NCI-H1048 (cell line): ENCODE measurements around the gene EHD1.
A peak's percentile ranks its signal among the peaks of the same experiment; 100 is the strongest.
"Not testable (repeated sequence)": the region's sequence is repeated elsewhere in the genome, so short reads cannot be mapped to it uniquely, and the experiment has no call there.

Experiments
- DNase-seq: peaks from one replicate; lab custom pipeline; 2025; lab: John Stamatoyannopoulos, UW

The EHD1 gene

DNA sequence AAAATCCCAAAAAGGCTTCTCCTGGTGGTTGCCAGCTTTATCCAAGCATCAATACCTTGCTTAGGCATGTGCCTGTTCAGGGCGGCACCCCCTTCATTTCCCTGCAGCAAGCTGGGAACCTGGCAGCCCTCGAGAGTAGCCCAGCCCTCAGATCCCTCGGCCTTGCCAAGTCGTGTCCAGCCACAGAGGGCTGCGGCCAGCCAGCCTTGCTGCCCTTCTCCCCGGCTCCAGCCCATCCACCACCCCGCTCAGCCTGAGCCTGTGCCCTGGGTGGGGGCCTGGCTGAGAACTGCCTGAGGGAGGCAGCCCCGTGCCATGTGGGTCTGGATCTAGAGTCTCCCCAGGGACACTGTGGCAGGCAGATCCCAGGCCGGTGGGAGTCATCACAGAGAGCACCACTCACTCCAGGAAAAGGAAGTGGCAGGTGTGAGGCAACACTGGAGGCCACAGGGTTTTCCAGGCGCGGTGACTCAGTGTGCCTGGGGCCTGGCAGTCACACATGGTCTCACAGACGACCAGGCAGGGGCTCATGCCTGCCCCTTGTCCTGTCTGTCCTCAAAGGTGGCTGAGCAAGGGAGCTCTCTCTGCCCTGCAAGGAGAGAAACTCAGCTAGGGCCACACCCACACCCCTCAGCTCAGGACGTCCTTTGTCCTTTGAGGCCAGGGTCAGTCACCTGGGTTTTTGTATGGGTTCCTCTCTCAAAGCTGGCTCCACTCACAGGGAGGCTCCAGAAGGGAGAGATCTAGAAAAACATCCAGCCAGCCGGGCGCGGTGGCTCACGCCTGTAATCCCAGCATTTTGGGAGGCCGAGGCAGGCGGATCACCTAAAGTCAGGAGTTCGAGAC is 21.8 kb downstream of the EHD1 start:
- DNase-seq = no peak

DNA sequence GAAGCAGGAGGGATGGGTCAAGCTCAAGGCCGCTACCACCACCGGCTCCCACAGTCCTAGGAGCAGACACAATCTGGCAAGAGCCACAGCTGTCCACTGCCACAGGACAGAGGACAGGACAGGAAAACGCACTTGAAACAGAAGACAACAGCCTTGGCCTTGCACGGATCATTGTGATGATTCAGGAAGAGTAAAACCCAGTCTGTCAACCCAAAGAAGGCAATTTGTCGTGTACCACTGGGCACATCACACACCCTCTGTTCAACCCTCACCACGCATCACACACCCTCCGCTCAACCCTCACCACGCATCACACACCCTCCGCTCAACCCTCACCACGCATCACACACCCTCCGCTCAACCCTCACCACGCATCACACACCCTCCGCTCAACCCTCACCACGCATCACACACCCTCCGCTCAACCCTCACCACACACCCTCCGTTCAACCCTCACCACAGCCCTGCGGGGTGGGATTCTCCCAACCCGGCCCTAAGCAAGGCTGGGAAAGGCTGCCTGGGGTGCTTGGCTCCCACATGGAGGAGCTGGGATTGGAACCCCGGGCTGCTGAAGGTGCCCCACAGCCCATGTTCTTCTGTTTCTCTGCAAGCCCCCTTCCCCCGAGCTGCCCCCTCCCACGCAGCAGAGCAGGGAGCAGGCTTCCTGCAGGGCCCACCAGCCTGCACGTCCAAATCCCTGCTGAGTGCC is 22.7 kb downstream of the EHD1 start:
- DNase-seq = no peak

GRCh38 chr11:64854534-64855502 is 23.6 kb downstream of the EHD1 start:
- DNase-seq = no peak

- no peak for DNase-seq
Measured at GRCh38 chr11:64854157-64854533, 24.3 kb downstream of the EHD1 start.

GRCh38 chr11:64853709-64854108 is 24.7 kb downstream of the EHD1 start:
- no peak for DNase-seq

- DNase-seq = no peak
Measured at GRCh38 chr11:64852804-64853509, 25.5 kb downstream of the EHD1 start.

- DNase-seq = no peak
Measured at GRCh38 chr11:64851831-64852351, 26.5 kb downstream of the EHD1 start.

- DNase-seq = no peak
Measured at GRCh38 chr11:64850979-64851567, 27.3 kb downstream of the EHD1 start.

GRCh38 chr11:64849598-64850356 is 28.6 kb downstream of the EHD1 start:
- no peak for DNase-seq

- no peak for DNase-seq
Measured at GRCh38 chr11:64848826-64849597, 29.4 kb downstream of the EHD1 start.

- no peak for DNase-seq
Measured at GRCh38 chr11:64848214-64848825, 30.1 kb downstream of the EHD1 start.

DNA sequence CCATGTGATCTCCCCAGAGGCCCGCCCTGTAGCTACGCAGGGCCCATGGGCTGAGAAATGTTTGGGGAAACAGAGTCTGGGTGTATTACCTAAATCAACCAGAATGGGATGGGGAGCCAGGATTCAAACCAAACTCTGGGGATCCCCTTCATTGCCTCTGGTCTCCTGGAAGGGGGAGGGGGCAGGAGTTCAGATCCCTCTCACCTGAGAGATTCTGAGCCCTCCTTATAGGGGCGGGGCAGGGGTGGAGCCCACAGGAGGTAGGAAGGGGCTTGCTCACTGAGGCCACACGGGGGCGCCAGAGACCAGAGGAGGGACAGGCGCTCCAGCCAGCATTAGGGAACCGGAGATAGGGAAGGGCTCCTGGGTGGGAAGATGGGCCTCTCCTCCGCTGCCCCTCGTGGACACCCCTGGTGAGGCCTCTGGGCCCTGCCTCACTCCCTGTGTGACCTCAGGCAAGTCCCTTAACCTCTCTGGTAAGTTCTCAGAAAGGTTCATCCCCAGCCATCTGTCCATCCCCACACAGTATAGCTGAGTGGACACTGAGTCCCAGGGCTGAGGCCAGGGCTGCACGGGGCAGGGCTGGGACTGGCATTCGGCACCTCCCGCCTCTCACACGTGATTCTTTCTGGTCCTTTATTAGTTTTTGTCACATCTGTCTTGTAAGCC is 31.3 kb downstream of the EHD1 start:
- DNase-seq = peak; percentile 92

DNA sequence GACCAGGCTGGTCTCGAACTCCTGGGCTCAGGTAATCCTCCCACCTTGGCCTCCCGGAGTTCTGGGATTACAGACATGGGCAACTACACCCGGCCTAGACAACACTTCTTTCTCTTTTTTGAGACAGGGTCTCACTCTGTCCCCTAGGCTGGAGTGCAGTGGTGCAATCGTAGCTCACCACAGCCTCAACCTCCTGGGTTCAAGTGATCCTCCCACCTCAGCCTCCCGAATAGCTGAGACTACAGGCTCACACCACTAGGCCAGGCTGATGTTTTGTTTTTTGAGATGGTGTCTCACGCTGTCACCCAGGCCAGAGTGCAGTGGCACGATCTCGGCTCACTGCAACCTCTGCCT is 32.7 kb downstream of the EHD1 start:
- not testable (repeated sequence) for DNase-seq

GRCh38 chr11:64845129-64845775 is 33.2 kb downstream of the EHD1 start:
- DNase-seq = no peak

DNA sequence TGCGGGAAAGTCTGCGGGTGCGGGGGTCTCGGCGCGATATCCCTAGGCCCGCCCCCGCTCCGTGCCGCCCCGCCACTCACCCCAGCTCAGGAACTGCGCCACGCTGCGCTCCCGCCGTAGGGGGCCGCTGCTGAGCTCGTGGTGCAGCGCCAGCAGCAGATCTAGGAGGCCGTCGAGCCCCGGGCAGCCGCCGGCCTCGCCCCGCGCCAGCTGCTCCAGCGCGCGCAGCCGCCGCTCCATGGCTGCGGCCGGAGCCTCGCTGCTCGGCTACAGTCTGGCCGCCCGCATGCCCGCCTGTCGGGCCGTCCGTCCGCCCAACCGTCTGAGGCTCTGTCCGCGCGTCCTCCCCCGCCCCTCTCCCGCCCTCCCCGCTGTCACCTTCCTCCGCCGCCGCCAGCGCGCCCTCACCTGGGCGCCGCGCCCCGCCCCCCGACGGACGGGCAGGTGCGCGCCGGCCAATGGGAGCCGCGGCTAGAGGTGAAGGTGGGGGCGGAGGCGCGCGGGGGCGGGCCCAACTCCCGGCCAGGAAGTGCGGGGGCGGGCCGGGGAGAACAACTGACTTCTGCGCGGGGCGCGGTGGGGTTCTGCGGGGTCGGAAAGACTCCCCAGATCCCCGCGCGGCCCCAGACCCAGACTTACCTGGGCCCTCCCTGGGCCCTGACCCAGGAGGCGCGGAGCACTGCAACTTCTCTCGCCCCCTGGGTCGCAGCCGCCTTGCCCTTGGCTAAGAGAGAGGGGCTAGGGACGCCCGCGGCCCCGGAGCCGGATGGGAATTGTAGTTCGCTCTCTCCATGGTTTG is 33.9 kb downstream of the EHD1 start, which contains the start of gene CDC42BPG:
Gene CDC42BPG, minus strand, starts transcription at position 324 of the 799 bp plus-strand sequence. Its CDS starts 84 bp downstream, at position 240.
- DNase-seq = peak; percentile 79

DNA sequence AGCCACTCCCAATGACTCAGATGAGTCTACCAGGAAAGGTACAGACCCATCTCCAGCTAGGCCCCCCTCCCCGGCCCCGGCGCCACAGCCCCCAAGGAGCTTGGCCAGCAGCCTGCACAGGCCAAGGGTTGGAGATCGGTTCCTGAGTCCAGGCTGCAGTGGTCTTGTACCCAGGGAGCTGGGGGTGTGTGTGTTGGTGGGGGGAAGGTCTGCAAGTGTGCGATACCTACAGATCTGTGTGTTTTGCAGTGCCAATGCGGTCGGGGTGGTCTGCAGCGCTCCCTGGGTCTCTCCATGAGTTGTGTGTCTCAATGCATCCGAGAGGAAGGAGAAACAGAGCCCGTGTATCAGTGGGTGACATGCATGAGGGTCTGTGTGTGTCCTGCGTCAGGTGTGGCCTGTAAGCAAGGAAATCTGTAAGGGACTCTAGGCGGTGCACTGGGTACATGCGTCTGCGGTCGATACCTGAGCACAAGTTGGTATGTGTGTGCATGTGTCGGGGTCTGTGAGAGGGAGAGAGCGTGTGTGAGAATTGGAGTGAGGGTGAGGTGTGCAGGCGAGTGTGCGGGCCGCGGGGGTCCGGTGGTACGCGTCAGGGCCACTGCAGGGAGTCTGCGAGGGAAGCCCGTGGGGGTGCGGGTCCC is 34.6 kb downstream of the EHD1 start:
- no peak for DNase-seq
